T-helper 1 cell (primary cell): ENCODE measurements around the gene FFAR1.

Experiments used
- DNase-seq, 5 donors: peaks; one replicate each; pipeline ENCODE4 v3.0.0-alpha.2; 2012 to 2020
- total RNA-seq, 4 donors: gene quantifications; one replicate each; lab custom pipeline; 2026; lab: John Stamatoyannopoulos, UW

The FFAR1 gene, protein sequence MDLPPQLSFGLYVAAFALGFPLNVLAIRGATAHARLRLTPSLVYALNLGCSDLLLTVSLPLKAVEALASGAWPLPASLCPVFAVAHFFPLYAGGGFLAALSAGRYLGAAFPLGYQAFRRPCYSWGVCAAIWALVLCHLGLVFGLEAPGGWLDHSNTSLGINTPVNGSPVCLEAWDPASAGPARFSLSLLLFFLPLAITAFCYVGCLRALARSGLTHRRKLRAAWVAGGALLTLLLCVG (N-terminal part only)
- 0 to 0.54 (median 0.27) reads per million in 4 donors for total RNA-seq

- DNase-seq, result peak in 3 of 5 donors; percentile 26 to 66 (median 32)
Measured at GRCh38 chr19:35347171-35347929, at the start of gene FFAR1. TSS of gene FFAR1 (plus strand) at chr19:35347902. CDS start at chr19:35351552, 3,650 bp downstream.

DNA sequence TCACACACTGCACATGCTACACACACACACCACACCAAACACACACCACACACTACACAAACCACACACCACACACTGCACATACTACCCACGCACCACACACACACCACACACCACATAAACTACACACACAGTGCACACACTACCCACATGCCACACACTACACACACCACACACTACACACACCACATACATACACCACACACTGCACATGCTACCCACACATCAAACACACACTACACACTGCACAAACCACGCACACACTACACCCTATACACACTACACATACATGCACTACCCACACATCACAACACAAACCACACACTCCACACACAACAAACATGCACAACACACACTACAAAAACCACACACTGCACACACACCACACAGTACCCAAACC, 49.8 kb upstream of the FFAR1 start:
- DNase-seq, result no peak

- no peak for DNase-seq
Measured at GRCh38 chr19:35298561-35298972, 49.1 kb upstream of the FFAR1 start.

GRCh38 chr19:35299523-35300338, 48.0 kb upstream of the FFAR1 start:
- DNase-seq, result no peak

GRCh38 chr19:35300339-35300649, 47.4 kb upstream of the FFAR1 start:
- DNase-seq, result no peak

DNA sequence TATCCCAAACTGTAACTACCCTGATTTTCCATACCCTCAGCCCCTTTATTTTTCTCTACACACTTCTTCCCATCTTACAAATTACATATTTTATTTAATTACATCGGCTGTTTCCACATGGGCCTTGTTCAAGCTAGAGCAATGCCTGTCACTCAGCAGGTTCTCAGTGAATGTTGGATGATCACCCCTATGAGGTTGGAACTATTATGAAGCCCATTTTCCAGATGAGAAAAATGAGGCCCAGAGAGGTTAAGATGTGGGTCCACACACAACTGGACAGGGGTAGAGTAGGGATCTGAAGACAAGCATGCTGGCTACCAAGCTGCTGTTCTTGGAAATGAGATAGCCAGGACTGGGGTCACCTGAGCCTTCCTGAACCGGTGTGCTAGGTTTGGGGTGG, 45.7 kb upstream of the FFAR1 start:
- DNase-seq, result no peak

DNA sequence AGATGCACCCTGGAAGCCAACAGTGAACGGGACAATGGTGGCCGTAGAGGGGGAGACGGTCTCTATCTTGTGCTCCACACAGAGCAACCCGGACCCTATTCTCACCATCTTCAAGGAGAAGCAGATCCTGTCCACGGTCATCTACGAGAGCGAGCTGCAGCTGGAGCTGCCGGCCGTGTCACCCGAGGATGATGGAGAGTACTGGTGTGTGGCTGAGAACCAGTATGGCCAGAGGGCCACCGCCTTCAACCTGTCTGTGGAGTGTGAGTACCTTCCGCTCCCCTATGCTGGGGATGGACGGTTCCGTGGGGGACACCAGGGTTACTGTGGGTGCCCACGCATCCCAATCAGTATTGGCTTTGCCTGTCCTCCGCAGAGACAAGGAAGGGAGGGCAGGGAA, 45.3 kb upstream of the FFAR1 start:
- DNase-seq, result no peak

DNA sequence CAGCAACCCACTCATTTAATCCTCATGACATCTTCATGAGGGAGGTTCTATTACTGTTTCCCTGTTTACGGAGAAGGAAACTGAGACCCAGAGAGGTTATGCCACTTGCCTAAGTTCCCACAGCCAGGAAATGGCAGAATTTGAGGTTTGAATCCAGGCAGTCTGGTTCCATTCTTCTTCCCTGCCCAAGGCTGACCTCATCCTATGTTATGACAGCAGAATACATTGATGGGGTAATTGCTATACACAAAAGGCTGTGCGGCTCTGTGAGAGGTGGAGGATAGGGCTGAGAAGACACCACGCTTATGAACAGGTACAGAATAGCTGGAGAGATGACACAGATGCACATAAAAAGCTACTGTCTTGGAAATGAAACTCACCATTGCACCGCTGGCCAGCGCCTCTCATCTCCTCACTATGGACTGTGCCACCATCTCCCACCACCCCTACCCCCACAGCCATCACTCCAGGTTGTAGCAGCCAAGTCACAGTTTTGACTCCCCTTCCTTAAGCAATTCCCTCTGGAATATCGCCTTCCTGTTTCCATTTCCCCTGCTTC, 44.3 kb upstream of the FFAR1 start:
- no peak for DNase-seq

GRCh38 chr19:35304036-35304435, 43.7 kb upstream of the FFAR1 start:
- no peak for DNase-seq

- no peak for DNase-seq
Measured at GRCh38 chr19:35305181-35305580, 42.5 kb upstream of the FFAR1 start.

- DNase-seq, result no peak
Measured at GRCh38 chr19:35306473-35307246, 41.0 kb upstream of the FFAR1 start.

GRCh38 chr19:35307931-35308330, 39.8 kb upstream of the FFAR1 start:
- no peak for DNase-seq

DNA sequence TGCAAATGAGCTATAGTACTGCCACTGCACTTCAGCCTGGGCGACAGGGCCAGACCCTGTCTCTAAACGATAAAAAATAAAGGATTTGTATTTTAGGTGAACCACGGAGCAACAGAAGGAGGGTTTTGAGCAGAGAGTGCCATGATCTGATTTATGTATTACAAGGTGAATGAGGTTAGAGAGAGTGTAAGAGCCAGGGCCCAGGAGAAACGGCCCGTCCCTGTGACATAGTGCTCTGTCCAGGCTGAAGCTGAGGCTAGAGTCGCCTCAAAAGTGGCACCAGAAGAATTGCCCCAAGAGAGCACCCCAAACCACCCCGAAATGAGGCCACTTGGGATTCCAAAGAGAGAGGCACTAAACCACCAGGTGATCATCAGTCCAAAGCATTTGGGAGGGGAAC, 38.8 kb upstream of the FFAR1 start:
- no peak for DNase-seq

DNA sequence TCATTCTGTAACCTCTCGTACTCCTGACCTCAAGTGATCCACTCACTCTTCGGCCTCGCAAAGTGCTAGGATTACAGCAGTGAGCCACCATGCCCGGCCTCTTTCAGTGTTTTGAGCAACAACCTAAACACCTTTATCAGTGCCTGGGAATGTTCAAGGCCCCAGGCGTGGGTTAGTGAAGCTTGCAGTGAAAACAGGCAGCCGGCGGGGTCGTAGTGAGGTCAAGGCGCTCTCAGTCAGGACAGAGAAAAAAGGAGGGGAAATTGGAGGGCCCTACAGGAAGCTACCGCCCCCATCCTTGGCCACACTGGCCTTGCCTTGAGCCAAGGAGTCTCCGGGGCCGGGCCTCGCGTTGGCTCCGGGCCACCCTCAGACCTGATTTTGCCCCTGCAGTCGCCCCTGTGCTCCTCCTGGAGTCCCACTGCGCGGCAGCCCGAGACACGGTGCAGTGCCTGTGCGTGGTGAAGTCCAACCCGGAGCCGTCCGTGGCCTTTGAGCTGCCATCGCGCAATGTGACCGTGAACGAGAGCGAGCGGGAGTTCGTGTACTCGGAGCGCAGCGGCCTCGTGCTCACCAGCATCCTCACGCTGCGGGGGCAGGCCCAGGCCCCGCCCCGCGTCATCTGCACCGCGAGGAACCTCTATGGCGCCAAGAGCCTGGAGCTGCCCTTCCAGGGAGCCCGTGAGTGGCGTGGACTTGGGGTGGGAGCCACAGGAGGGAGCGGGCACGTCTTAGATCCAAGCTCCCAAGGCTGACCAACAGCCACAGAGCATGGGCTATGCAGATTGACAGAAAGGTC, 38.0 kb upstream of the FFAR1 start:
- DNase-seq, result no peak

DNA sequence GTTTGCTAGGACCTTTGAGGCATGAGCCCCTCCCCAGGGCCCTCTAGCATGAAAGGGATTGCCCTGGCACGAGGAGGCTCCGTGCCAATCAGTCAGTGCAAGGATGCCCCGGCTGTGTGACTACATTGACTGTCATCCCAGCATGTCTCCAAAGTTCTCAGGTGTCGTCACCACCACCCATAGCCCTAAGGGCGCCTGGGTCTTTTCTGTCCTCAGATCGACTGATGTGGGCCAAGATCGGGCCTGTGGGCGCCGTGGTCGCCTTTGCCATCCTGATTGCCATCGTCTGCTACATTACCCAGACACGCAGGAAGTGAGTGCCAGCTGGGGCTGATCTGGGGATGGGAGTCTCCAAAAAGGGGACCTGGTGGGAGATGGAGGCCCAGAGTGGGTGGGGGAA, 37.4 kb upstream of the FFAR1 start:
- no peak for DNase-seq

GRCh38 chr19:35310811-35311465, 36.8 kb upstream of the FFAR1 start:
- no peak for DNase-seq

DNA sequence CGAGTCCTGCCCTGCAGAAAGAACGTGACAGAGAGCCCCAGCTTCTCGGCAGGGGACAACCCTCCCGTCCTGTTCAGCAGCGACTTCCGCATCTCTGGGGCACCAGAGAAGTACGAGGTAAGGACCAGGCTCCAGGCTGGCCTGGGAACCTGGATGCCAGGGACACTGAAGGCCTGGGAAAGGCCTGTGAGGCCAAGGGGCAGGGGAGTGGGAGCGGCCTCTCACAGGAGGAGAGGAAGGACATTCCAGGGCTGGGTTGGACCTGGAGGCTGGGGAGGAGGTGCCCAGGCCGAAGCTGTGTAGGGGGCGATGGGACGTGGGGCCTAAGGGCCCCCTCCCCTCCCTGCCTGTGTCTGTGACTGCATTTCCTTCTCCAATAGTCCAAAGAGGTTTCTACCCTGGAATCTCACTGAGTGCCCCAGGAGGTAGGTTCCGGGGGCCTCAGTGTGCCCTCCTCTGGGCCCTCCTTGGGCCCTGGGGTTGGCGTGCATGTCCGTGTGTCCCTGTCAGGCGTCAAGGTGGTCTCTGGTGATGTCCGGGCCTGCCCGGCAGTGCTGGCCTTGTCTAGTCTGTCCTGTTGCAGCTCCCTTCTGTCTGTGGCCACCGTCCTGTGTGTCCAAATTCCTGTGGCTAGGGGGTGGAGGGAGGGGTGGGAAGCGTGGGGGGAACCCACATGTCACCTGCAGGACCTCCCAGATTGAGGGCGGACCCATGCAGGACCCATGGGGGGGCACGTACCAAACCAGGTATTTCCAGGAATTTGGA, 35.6 kb upstream of the FFAR1 start:
- DNase-seq, result no peak

GRCh38 chr19:35313587-35313986, 34.1 kb upstream of the FFAR1 start:
- DNase-seq, result no peak

DNA sequence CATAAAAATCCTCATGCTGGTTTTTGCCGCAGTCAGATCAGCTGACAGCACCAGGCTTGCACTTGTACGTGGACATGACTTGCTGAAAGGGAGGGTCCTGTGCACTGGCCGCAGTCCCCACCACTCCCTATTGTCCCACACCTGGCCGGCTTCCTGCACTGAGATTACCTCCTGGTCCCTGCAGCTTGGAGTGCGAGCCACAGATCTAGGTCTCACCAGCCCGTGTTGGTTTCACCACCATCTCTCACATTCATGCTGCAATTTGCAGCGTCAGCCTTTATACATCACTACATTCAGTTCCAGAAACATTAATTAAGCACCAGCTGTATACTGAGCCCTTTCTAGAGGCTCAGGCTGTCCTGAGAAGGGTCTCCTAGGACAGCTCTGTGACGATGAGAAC, 33.7 kb upstream of the FFAR1 start:
- DNase-seq, result no peak

DNA sequence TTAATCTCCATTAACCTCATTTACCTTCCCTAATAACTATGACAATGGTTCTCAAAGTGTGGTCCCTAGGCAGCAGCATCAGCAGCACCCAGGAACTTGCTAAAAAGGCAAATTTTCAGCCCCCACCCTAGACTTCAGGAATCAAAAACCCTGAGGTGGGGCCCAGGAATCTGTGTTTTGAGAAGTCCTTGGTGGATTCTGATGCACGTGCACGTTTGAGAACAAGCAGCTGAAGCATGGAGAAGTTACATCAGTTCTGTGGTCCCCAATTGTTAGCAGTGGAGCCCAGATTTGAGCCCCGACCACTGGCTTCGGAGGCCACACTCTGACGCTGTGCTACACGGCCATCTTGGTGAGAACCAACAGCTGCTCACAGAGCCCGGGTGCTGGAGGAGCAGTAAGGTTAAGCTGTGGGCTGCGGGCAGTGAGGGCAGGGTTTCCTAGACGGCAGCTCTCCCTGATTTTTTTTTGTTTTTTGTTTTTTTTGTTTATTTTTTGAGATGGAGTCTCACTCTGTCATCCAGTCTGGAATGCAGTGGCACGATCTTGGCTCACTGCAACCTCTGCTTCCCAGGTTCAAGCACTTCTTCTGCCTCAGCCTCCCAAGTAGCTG, 32.7 kb upstream of the FFAR1 start:
- no peak for DNase-seq
